Panc1 (cell line): ENCODE data around the gene PDZD2. TPM values are rescaled to one million over a fixed set of nuclear protein-coding genes. Genes with fewer than 3 reads are reported as not detected.

Experiments used
- ATAC-seq: fragments of 200-7000 bp; cut with Tn5 transposase; 2 replicates; pipeline ENCODE4 v1.9.1; 2020; ENCODE audit warnings: mild to moderate bottlenecking, moderate library complexity
- BruUV-seq: library from RNA; stranded (reverse); fragments of 400-500 nt; replicated peaks from 2 replicates; lab custom pipeline; 2021; lab: Mats Ljungman, UMichigan
- CTCF ChIA-PET: fragments of 300-600 bp; sonication (Branson Sonifier 250); formaldehyde crosslinking; loops from one replicate; lab custom pipeline; 2022; ENCODE audit warnings: antibody characterized with exemption; lab: Charles Lee
- POLR2A ChIA-PET: fragments of 300-600 bp; sonication (Branson Sonifier 250); formaldehyde crosslinking; loops from one replicate; lab custom pipeline; 2022; ENCODE audit warnings: antibody characterized with exemption; lab: Charles Lee
- DNase-seq: peaks from one replicate; pipeline ENCODE4 v3.0.0-alpha.2; 2010; ENCODE audit warnings: low read depth, low spot score
- H3K27ac ChIP-seq: 2 replicates; pipeline ENCODE4 v1.5.1; 2011; ENCODE audit warnings: mild to moderate bottlenecking, low read length, inconsistent platforms
- H3K27me3 ChIP-seq: fragments of 200-500 bp; sonication (Bioruptor generic); 2 replicates; pipeline ENCODE4 v1.6.0; 2014; ENCODE audit warnings: low read length, inconsistent platforms; ENCODE audit not compliant: control insufficient read depth, insufficient read depth
- H3K36me3 ChIP-seq: fragments of 200-500 bp; sonication (Bioruptor generic); 2 replicates; pipeline ENCODE4 v1.5.1; 2014; ENCODE audit warnings: inconsistent platforms, mild to moderate bottlenecking, low read length, moderate library complexity; ENCODE audit not compliant: control insufficient read depth, insufficient read depth
- H3K4me1 ChIP-seq: 2 replicates; pipeline ENCODE4 v1.5.1; 2011; ENCODE audit warnings: inconsistent platforms, mild to moderate bottlenecking, low read length, moderate library complexity; ENCODE audit not compliant: control insufficient read depth, insufficient read depth
- H3K4me3 ChIP-seq, 2 experiments: 2 replicates each; pipeline ENCODE4 v1.5.1; 2011 to 2012; ENCODE audit warnings: low read depth in 2 of 2, low read length in 2 of 2, mild to moderate bottlenecking in 2 of 2, inconsistent platforms in 1 of 2, moderate library complexity in 1 of 2
- H3K9me3 ChIP-seq: fragments of 200-500 bp; sonication (Bioruptor generic); 2 replicates; pipeline ENCODE4 v1.5.1; 2014; ENCODE audit warnings: low read depth, mild to moderate bottlenecking, inconsistent platforms, low read length, moderate library complexity; ENCODE audit not compliant: control insufficient read depth, insufficient read depth
- POLR2AphosphoS5 ChIP-seq: IDR thresholded peaks from 2 replicates; pipeline ENCODE4 v1.6.1; 2012; ENCODE audit warnings: mild to moderate bottlenecking, low read depth, low read length, moderate library complexity
- SIN3A ChIP-seq: IDR thresholded peaks from 2 replicates; pipeline ENCODE4 v1.6.1; 2012; ENCODE audit warnings: low read depth, mild to moderate bottlenecking, low read length, moderate library complexity, borderline replicate concordance; ENCODE audit not compliant: insufficient read depth
- TCF7L2 ChIP-seq: IDR thresholded peaks from 2 replicates; pipeline ENCODE4 v1.6.1; 2011; ENCODE audit warnings: mild to moderate bottlenecking, low read depth, low read length, inconsistent platforms
- in situ Hi-C: cut with HindIII; loops from 2 replicates; pipeline ENCODE4 v1.10.0; 2016; ENCODE audit warnings: low sequenced_read_pairs, low pct_unique_long_range_greater_than_20kb
- intact Hi-C: fragments of 100-400 bp; cut with micrococcal nuclease; formaldehyde crosslinking; loops from one replicate; pipeline ENCODE4 v1.10.0; 2022; ENCODE audit not compliant: unreplicated experiment
- total RNA-seq: library from RNA; stranded (reverse); gene quantifications from one replicate; pipeline ENCODE4 v1.2.1, GENCODE V29; 2021; ENCODE audit not compliant: unreplicated experiment
- TF ChIP-seq, protein P1 (sequence below): fragments of 450-650 bp; IDR thresholded peaks from 2 replicates; pipeline ENCODE4 v1.5.1; 2017; ENCODE audit warnings: mild to moderate bottlenecking
- TF ChIP-seq, protein P2 (sequence below), 2 experiments: IDR thresholded peaks; 2 replicates each; pipeline ENCODE4 v1.6.1; 2011 to 2012; ENCODE audit warnings: low read depth in 2 of 2, control low read depth in 1 of 2, low read length in 1 of 2, mild to moderate bottlenecking in 1 of 2, moderate library complexity in 1 of 2; ENCODE audit not compliant: insufficient read depth in 1 of 2

PDZD2 gene
- total RNA-seq, 1 experiment from 2014 or later: 0.10 TPM

DNA sequence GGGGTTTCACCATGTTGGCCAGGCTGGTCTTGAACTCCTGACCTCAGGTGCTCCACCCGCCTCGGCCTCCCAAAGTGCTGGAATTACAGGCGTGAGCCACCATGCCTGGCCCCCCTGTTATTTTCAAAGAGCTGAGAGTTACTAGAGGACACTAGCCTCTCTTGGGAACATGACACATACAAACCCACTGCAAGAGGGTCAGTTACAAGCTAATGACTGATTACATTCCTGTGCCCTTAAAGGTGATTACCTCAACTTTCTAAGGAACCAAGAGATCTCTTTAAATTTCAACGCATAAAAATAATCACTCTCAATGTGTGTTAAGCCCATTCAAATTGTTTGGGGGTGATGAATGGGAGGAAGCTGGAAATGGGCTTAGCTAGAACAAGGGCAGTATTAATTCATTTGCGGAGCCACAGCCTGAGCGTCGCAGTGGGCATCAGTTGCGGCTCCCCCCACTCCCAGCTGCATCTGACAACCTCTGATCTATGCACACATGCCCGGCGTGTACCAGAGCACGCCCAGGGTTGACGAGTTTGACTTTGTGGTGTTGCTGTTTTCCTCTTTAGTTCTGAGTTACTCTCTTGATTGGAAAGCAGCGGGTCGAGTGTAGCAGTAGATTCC, 388.3 kb downstream of the PDZD2 start:
- no TSS peak for BruUV-seq
- DNase-seq: no peak
- in situ Hi-C loops: no loop called here

DNA sequence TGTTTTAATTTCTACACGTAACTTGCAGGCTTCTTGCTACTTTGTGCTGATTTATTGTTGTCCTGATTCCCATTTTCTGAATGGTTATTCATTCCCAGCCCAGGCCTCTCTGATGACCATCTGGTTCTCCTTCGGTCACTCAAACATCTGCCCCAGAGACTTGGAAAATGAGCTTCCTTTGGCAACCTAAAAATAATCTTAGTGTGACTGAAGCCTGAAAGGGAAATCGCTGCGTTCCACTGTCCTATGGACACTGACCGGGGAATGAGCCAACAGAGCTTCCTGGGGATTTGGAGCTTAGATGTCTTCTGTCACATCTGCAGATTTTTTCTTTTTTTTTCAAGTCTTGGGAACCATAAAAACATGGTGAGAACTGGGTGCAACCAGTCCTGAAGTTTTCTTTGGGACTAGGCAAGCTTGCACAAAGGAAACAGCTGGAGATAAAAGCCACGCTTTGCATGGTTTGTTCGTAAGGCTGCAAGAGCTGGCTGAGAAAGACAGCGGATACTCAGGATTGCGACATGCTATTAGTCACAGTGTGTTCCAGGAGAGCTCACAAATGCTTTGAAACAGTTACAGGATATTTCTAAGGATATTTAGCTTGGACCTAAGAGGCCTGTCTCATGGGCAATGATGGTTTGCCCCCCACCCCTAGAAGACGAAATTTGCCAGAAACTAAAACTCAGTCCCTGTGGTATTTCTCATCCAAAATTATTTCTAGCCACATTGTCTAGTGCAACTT, 389.0 kb downstream of the PDZD2 start:
- no TSS peak for BruUV-seq
- intact Hi-C loops: no loop called here
- ATAC-seq: 0 out of 2 replicates have a peak, but pooled peaks have one; percentile 60

More for the DNA sequence above, 388.3 kb downstream of the PDZD2 start:
- H3K4me1 ChIP-seq: no peaks in the 10 kb centered on the region
- TF ChIP-seq, protein P1, sequence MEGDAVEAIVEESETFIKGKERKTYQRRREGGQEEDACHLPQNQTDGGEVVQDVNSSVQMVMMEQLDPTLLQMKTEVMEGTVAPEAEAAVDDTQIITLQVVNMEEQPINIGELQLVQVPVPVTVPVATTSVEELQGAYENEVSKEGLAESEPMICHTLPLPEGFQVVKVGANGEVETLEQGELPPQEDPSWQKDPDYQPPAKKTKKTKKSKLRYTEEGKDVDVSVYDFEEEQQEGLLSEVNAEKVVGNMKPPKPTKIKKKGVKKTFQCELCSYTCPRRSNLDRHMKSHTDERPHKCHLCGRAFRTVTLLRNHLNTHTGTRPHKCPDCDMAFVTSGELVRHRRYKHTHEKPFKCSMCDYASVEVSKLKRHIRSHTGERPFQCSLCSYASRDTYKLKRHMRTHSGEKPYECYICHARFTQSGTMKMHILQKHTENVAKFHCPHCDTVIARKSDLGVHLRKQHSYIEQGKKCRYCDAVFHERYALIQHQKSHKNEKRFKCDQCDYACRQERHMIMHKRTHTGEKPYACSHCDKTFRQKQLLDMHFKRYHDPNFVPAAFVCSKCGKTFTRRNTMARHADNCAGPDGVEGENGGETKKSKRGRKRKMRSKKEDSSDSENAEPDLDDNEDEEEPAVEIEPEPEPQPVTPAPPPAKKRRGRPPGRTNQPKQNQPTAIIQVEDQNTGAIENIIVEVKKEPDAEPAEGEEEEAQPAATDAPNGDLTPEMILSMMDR: no peak
- TF ChIP-seq, protein P2, sequence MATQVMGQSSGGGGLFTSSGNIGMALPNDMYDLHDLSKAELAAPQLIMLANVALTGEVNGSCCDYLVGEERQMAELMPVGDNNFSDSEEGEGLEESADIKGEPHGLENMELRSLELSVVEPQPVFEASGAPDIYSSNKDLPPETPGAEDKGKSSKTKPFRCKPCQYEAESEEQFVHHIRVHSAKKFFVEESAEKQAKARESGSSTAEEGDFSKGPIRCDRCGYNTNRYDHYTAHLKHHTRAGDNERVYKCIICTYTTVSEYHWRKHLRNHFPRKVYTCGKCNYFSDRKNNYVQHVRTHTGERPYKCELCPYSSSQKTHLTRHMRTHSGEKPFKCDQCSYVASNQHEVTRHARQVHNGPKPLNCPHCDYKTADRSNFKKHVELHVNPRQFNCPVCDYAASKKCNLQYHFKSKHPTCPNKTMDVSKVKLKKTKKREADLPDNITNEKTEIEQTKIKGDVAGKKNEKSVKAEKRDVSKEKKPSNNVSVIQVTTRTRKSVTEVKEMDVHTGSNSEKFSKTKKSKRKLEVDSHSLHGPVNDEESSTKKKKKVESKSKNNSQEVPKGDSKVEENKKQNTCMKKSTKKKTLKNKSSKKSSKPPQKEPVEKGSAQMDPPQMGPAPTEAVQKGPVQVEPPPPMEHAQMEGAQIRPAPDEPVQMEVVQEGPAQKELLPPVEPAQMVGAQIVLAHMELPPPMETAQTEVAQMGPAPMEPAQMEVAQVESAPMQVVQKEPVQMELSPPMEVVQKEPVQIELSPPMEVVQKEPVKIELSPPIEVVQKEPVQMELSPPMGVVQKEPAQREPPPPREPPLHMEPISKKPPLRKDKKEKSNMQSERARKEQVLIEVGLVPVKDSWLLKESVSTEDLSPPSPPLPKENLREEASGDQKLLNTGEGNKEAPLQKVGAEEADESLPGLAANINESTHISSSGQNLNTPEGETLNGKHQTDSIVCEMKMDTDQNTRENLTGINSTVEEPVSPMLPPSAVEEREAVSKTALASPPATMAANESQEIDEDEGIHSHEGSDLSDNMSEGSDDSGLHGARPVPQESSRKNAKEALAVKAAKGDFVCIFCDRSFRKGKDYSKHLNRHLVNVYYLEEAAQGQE (IDR thresholded peaks at IDR 0.05; ENCODE audit: insufficient read depth in 1 of 2, low read depth in 2 of 2, low read length in 1 of 2): no peak
- TF ChIP-seq TCF7L2: no peak
- TF ChIP-seq SIN3A: no peak
- no peak for TF ChIP-seq POLR2AphosphoS5
- ChIA-PET POLR2A (interaction anchor here (0.6 kb wide), 1 partner anchor 185 kb away, joined by 5 read pairs; no protein-coding TSS in a partner anchor), CTCF (no interaction called here)
- H3K36me3 ChIP-seq: no peaks in the 10 kb centered on the region
- H3K4me3 ChIP-seq: no peak overlapping the region
- no peaks in the 10 kb centered on the region for H3K9me3 ChIP-seq
- no peak; the same call in 1 of the 2 replicates for ATAC-seq
- no peak overlapping the region for H3K27ac ChIP-seq
- intact Hi-C loops: no loop called here
- H3K27me3 ChIP-seq: no peaks in the 10 kb centered on the region; the same call in none of the 2 replicates

More for the DNA sequence above, 389.0 kb downstream of the PDZD2 start:
- in situ Hi-C loops: no loop called here
- CTCF ChIA-PET: no interaction called here
- Histone ChIP-seq H3K36me3 (no peaks in the 10 kb centered on the region), H3K27ac (no peak overlapping the region), H3K9me3 (no peaks in the 10 kb centered on the region), H3K4me3 (no peak overlapping the region), H3K27me3 (no peaks in the 10 kb centered on the region; the same call in none of the 2 replicates), H3K4me1 (no peaks in the 10 kb centered on the region)
- POLR2A ChIA-PET: no interaction called here
- DNase-seq: peak; percentile 36
- TF ChIP-seq TCF7L2: no peak
- TF ChIP-seq SIN3A: no peak
- no peak for TF ChIP-seq POLR2AphosphoS5
- TF ChIP-seq, protein P2 (IDR thresholded peaks at IDR 0.05; ENCODE audit: insufficient read depth in 1 of 2, low read depth in 2 of 2, low read length in 1 of 2): no peak
- TF ChIP-seq, protein P1: no peak
